ENCODE data around the gene ADM.

GRCh38 chr11:10311802-10312201 lies 6.9 kb downstream of the ADM start:
- TF ChIP-seq POLR2A (IDR thresholded peaks at IDR 0.05; ENCODE audit: extremely low read depth, insufficient read length) (no peak), CTCF (IDR thresholded peaks at IDR 0.05; ENCODE audit: low read depth, low read length) (no peak), MAX (IDR thresholded peaks at IDR 0.05; ENCODE audit: low read depth, low read length) (no peak)
